ENCODE measurements around the gene BCL11B. TPM values are rescaled to one million over a fixed set of nuclear protein-coding genes. Genes with fewer than 3 reads are reported as not detected.

Gene BCL11B
- total RNA-seq, 1 experiment from 2014 or later = 0.84 TPM

- H3K27ac Mint-ChIP-seq (ENCODE audit: low read depth, unreplicated experiment) = no peak overlapping the region
- ChIA-PET CTCF (no interaction called here), POLR2A (interaction anchor here (0.7 kb wide), 1 partner anchor 25 kb away, joined by 3 read pairs; no protein-coding TSS in a partner anchor)
- H3K9me3 Mint-ChIP-seq (ENCODE audit: unreplicated experiment) = no peaks in the 10 kb centered on the region
- no peaks in the 10 kb centered on the region for H3K36me3 Mint-ChIP-seq (ENCODE audit: insufficient read depth, unreplicated experiment)
- no peaks in the 10 kb centered on the region for H3K4me1 Mint-ChIP-seq (ENCODE audit: insufficient read depth, unreplicated experiment)
- BruUV-seq (replicated peaks) = no TSS peak
- no peak for DNase-seq (ENCODE audit: unreplicated experiment)
- no peak for TF ChIP-seq CTCF (IDR thresholded peaks at IDR 0.05; ENCODE audit: unreplicated experiment)
- intact Hi-C loops (cut with micrococcal nuclease) = no loop called here
- peaks cover 32% of the 10 kb centered on the region for H3K27me3 Mint-ChIP-seq (ENCODE audit: insufficient read depth, unreplicated experiment)
- no peak overlapping the region for H3K4me3 Mint-ChIP-seq (ENCODE audit: unreplicated experiment)
These were observed 123.0 kb downstream of the BCL11B start for GRCh38 chr14:99148861-99149610.

- Mint-ChIP-seq H3K27me3 (ENCODE audit: insufficient read depth, unreplicated experiment) (peaks cover 32% of the 10 kb centered on the region), H3K9me3 (ENCODE audit: unreplicated experiment) (no peaks in the 10 kb centered on the region), H3K4me1 (ENCODE audit: insufficient read depth, unreplicated experiment) (no peaks in the 10 kb centered on the region), H3K4me3 (ENCODE audit: unreplicated experiment) (no peak overlapping the region), H3K36me3 (ENCODE audit: insufficient read depth, unreplicated experiment) (no peaks in the 10 kb centered on the region), H3K27ac (ENCODE audit: low read depth, unreplicated experiment) (no peak overlapping the region)
- intact Hi-C loops (cut with micrococcal nuclease) = no loop called here
- POLR2A ChIA-PET = no interaction called here
- no peak for DNase-seq (ENCODE audit: unreplicated experiment)
- CTCF ChIA-PET = no interaction called here
- TF ChIP-seq CTCF (IDR thresholded peaks at IDR 0.05; ENCODE audit: unreplicated experiment) = no peak
- BruUV-seq (replicated peaks) = no TSS peak
These were observed 123.9 kb downstream of the BCL11B start for GRCh38 chr14:99148131-99148530.

GRCh38 chr14:99147366-99147740, 124.6 kb downstream of the BCL11B start:
- CTCF ChIA-PET = interaction anchor here (0.6 kb wide), 1 partner anchor 1168 kb away, joined by 3 read pairs; no protein-coding TSS in a partner anchor
- intact Hi-C loops (cut with micrococcal nuclease) = no loop called here
- peaks cover 32% of the 10 kb centered on the region for H3K27me3 Mint-ChIP-seq (ENCODE audit: insufficient read depth, unreplicated experiment)

More at GRCh38 chr14:99147366-99147740, 124.6 kb downstream of the BCL11B start:
- Mint-ChIP-seq H3K4me3 (ENCODE audit: unreplicated experiment) (no peak overlapping the region), H3K27ac (ENCODE audit: low read depth, unreplicated experiment) (no peak overlapping the region), H3K36me3 (ENCODE audit: insufficient read depth, unreplicated experiment) (no peaks in the 10 kb centered on the region), H3K9me3 (ENCODE audit: unreplicated experiment) (no peaks in the 10 kb centered on the region), H3K4me1 (ENCODE audit: insufficient read depth, unreplicated experiment) (no peaks in the 10 kb centered on the region)
- no TSS peak for BruUV-seq (replicated peaks)
- POLR2A ChIA-PET = no interaction called here
- TF ChIP-seq CTCF (IDR thresholded peaks at IDR 0.05; ENCODE audit: unreplicated experiment) = no peak
- DNase-seq (ENCODE audit: unreplicated experiment) = no peak

Measured in MCF 10A (cell line).